ENCODE measurements around the gene SNAPC2.
"Not testable (repeated sequence)": the region's sequence is repeated elsewhere in the genome, so short reads cannot be mapped to it uniquely, and the experiment has no call there.

SNAPC2 gene

DNA sequence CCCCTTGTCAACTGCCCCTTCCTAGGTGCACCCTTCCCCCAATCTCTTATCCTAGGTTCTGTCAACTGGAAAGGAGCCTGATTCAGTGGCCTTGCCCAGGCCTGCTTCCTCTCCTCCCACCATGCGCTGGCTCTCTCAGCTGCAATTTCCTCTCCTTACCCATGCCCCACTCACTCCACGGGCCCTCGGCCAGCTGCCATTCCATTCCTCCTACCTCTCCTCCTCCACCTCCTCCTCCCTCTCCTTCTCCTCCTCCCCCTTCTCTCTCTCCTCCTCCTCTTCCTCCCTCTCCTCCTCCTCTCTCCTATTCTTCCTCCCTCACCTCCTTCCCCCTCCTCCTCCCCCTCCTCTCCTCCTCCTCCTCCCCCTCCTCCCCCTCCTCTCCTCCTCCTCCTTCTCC, 32.9 kb downstream of the SNAPC2 start:
- no peak overlapping the region for H3K4me3 ChIP-seq (ENCODE audit: low read depth, low read length)
- in situ Hi-C loops (cut with HindIII; ENCODE audit: low sequenced_read_pairs): no loop called here
- TF ChIP-seq, protein P1, sequence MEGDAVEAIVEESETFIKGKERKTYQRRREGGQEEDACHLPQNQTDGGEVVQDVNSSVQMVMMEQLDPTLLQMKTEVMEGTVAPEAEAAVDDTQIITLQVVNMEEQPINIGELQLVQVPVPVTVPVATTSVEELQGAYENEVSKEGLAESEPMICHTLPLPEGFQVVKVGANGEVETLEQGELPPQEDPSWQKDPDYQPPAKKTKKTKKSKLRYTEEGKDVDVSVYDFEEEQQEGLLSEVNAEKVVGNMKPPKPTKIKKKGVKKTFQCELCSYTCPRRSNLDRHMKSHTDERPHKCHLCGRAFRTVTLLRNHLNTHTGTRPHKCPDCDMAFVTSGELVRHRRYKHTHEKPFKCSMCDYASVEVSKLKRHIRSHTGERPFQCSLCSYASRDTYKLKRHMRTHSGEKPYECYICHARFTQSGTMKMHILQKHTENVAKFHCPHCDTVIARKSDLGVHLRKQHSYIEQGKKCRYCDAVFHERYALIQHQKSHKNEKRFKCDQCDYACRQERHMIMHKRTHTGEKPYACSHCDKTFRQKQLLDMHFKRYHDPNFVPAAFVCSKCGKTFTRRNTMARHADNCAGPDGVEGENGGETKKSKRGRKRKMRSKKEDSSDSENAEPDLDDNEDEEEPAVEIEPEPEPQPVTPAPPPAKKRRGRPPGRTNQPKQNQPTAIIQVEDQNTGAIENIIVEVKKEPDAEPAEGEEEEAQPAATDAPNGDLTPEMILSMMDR (IDR thresholded peaks at IDR 0.05; ENCODE audit: low read depth, low read length, missing control alignments): no peak
- DNase-seq (ENCODE audit: low read depth): no peak

DNA sequence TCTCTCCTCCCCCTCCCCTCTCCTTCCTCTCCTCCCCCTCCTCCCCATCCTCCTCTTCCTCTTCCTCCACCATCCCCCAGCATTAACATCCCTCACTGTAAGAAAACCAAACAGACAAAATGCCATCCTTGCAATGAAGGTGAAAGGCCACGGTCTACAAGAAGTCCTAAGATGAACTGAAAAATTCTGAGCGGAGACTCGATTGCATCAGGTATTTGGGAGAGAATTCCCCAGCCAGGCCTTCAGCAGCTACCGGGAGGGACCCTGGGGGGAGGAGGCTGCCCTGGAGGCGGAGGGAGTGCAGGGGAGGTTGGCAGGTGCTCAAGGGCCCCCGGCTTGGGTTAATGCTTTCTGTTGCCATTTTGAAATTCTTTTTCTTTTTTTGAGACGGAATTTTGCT, 33.4 kb downstream of the SNAPC2 start:
- no peak for DNase-seq (ENCODE audit: low read depth)
- H3K4me3 ChIP-seq (ENCODE audit: low read depth, low read length): no peak overlapping the region
- TF ChIP-seq, protein P1 (IDR thresholded peaks at IDR 0.05; ENCODE audit: low read depth, low read length, missing control alignments): no peak
- in situ Hi-C loops (cut with HindIII; ENCODE audit: low sequenced_read_pairs): no loop called here

DNA sequence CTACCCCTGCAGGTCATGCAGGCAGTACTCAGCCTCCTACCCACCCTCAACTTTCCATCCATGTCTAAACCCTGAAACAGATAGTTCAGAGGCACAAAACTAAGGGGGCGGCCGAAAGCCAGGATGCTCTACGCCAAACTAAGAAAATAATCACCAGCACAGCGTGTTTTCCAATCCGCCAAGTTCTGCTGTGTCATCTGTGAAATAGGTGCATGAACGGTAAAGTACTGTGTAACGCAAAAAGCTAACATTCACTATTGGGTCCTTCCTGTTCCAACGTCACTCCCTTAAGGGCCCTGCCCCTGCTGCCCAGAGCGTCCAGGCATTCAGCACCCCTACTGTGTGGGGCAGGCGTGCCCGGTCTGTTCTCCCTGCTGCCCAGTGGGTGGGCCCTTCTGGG, 35.6 kb downstream of the SNAPC2 start:
- TF ChIP-seq, protein P1 (IDR thresholded peaks at IDR 0.05; ENCODE audit: low read depth, low read length, missing control alignments): no peak
- no peak overlapping the region for H3K4me3 ChIP-seq (ENCODE audit: low read depth, low read length)
- in situ Hi-C loops (cut with HindIII; ENCODE audit: low sequenced_read_pairs): no loop called here
- DNase-seq (ENCODE audit: low read depth): no peak

DNA sequence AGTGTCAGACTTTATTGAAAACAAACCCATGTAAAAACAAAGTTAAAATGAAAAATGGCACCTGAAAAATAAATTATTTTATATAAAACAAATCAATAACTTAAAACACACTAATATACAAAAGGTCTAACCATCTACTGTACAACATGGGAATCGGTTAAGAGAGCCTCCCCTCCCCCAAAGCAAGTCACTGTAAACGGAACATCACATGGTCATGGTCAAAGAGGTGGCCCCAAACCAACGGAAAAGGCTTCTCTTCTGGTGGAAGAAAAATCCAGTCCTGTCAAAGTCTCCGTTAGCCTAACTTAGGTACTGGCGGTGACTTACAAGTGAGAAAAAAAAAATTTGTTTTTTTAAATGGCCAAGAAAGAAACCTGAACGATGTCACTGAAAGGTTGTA, 39.1 kb downstream of the SNAPC2 start:
- TF ChIP-seq, protein P1 (IDR thresholded peaks at IDR 0.05; ENCODE audit: low read depth, low read length, missing control alignments): no peak
- no peak overlapping the region for H3K4me3 ChIP-seq (ENCODE audit: low read depth, low read length)
- no peak for DNase-seq (ENCODE audit: low read depth)
- in situ Hi-C loops (cut with HindIII; ENCODE audit: low sequenced_read_pairs): no loop called here

DNA sequence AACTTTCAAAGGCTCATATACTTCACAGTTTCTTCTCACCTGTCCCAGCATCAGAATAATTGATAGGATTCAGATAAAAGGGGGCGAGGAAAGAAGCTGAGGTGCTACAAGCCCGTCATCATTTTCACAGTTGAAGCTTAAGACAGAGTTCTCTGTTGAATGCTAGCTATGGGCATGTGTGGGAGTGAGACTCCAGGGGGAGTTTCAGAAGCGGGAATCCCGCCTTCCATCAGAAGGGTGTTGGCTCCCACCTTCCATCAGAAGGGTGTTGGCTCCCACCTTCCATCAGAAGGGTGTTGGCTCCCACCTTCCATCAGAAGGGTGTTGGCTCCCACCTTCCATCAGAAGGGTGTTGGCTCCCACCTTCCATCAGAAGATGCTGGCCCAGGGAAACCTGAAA, 40.9 kb downstream of the SNAPC2 start:
- not testable (repeated sequence) for H3K4me3 ChIP-seq (ENCODE audit: low read depth, low read length); DNase-seq (ENCODE audit: low read depth)
- in situ Hi-C loops (cut with HindIII; ENCODE audit: low sequenced_read_pairs): loop anchor here (10.0 kb wide), 1 partner anchor 184 kb away; the partner anchor contains the start of gene FBN3

DNA sequence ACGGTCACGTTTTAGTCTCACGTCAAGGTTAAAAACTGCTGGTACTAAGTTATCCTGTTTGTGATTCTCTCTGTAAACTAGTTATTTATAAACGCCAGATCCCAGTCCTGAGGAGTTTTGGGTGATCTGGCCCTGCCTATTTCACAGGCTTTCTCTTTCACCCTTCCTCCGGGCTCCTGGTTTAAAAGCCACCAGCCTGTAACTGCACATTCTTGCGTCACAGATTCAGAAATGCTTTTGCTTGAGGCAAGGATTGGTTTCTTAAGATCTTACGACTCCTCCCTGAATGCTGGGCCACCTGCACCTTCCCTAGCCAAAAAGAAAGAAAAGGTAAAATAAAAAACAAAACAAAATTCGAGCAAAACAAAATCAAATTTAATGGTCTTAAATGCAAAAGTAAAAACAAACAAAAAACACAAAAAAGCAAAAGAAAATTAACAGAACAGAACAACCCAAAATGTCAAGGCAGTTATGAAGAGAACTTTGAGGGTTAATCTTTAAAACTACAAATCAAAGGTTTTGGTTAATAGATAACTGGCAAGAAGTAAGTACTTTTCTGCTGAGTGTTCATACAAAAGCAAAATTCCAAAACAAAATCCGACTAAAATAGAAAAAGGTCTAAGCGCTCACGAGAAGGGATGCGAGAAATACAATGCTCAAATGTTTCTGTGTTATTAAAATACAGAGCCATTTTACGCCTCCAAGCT, 41.9 kb downstream of the SNAPC2 start:
- in situ Hi-C loops (cut with HindIII; ENCODE audit: low sequenced_read_pairs): loop anchor here (10.0 kb wide), 1 partner anchor 183 kb away; the partner anchor contains the start of gene FBN3
- TF ChIP-seq, protein P1 (IDR thresholded peaks at IDR 0.05; ENCODE audit: low read depth, low read length, missing control alignments): no peak
- H3K4me3 ChIP-seq (ENCODE audit: low read depth, low read length): no peak overlapping the region
- DNase-seq (ENCODE audit: low read depth): no peak

DNA sequence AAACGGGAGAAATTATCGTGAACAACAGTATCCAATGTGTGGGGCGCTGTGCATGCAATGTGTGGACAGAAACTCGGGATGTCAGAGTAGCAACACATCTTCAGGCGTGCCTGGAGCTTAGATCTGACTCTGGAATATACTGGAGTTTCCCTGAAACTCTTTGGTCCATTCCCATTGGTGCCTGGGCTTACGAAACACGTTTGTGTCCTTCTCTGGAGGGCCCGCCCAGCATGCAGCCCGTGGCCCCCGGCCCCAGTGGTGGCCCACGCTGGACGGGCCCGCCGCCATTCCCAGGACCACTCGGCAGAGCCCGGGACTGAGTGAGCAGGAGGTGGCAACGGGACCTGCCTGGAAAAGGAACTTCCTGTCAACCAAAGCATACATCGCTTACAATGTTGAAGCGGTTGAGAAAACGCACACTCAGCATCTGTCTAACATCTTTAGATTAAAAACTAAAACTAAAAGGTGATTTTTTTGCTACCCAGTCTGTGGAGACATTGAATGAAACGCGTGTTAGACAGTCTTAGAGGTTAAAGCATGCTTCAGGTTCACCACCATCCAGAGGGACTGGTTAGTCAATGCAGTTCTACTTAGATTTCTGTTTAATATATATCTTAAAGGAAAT, 42.6 kb downstream of the SNAPC2 start:
- no peak overlapping the region for H3K4me3 ChIP-seq (ENCODE audit: low read depth, low read length)
- TF ChIP-seq, protein P1 (IDR thresholded peaks at IDR 0.05; ENCODE audit: low read depth, low read length, missing control alignments): no peak
- in situ Hi-C loops (cut with HindIII; ENCODE audit: low sequenced_read_pairs): loop anchor here (10.0 kb wide), 1 partner anchor 182 kb away; the partner anchor contains the start of gene FBN3
- no peak for DNase-seq (ENCODE audit: low read depth)
